DOHH2 (cell line): Measurements from ENCODE around the gene ZSWIM6.

Experiments
- H3F3A ChIP-seq: fragments of 200-600 bp; sonication (generic), shearing (Covaris generic); 2 replicates; pipeline ENCODE4 v1.6.0; 2016; ENCODE audit warnings: antibody characterized with exemption, mild to moderate bottlenecking; ENCODE audit not compliant: control insufficient read depth, insufficient read depth
- H3K27ac ChIP-seq: fragments of 200-600 bp; sonication (generic); 2 replicates; pipeline ENCODE4 v1.5.1; 2014; ENCODE audit warnings: low read depth, mild to moderate bottlenecking, low read length, moderate library complexity
- H3K27me3 ChIP-seq: fragments of 200-600 bp; sonication (generic); 2 replicates; pipeline ENCODE4 v1.6.1; 2014; ENCODE audit warnings: mild to moderate bottlenecking, low read length, mixed read lengths; ENCODE audit not compliant: control insufficient read depth
- H3K36me3 ChIP-seq: fragments of 200-600 bp; sonication (generic); 2 replicates; pipeline ENCODE4 v1.6.1; 2014; ENCODE audit warnings: mild to moderate bottlenecking, low read length, moderate library complexity, mixed read lengths; ENCODE audit not compliant: control insufficient read depth
- H3K4me1 ChIP-seq: fragments of 200-600 bp; sonication (generic); 2 replicates; pipeline ENCODE4 v1.6.1; 2014; ENCODE audit warnings: mild to moderate bottlenecking, low read length, mixed read lengths; ENCODE audit not compliant: control insufficient read depth
- H3K4me2 ChIP-seq: fragments of 200-600 bp; sonication (generic); 2 replicates; pipeline ENCODE4 v1.6.0; 2014; ENCODE audit warnings: mild to moderate bottlenecking, low read length, moderate library complexity
- H3K4me3 ChIP-seq: fragments of 200-600 bp; sonication (generic); 2 replicates; pipeline ENCODE4 v1.5.1; 2014; ENCODE audit warnings: mild to moderate bottlenecking, low read length, mixed read lengths
- H3K79me2 ChIP-seq: fragments of 200-600 bp; sonication (generic); 2 replicates; pipeline ENCODE4 v1.6.1; 2014; ENCODE audit warnings: mild to moderate bottlenecking, low read length, mixed read lengths; ENCODE audit not compliant: control insufficient read depth
- H3K9me2 ChIP-seq: fragments of 200-600 bp; sonication (generic); replicated peaks from 2 replicates; pipeline ENCODE4 v1.6.1; 2014; ENCODE audit warnings: mild to moderate bottlenecking, low read length, mixed read lengths; ENCODE audit not compliant: control insufficient read depth
- H3K9me3 ChIP-seq: fragments of 200-600 bp; sonication (generic); 2 replicates; pipeline ENCODE4 v1.6.1; 2014; ENCODE audit warnings: antibody characterized with exemption, low read length, mixed read lengths; ENCODE audit not compliant: control insufficient read depth, insufficient read depth
- H4K20me1 ChIP-seq: fragments of 200-600 bp; sonication (generic); 2 replicates; pipeline ENCODE4 v1.6.0; 2014; ENCODE audit warnings: low read depth, mild to moderate bottlenecking, antibody characterized with exemption, low read length, moderate library complexity; ENCODE audit not compliant: control insufficient read depth, insufficient read depth
- EZH2phosphoT487 ChIP-seq: fragments of 200-600 bp; sonication (generic); IDR thresholded peaks from 2 replicates; pipeline ENCODE4 v1.6.1; 2017; ENCODE audit warnings: borderline replicate concordance, mild to moderate bottlenecking, antibody characterized with exemption, low read length, moderate library complexity, mixed read lengths
- TF ChIP-seq, protein P1 (sequence below): fragments of 200-600 bp; sonication (generic); IDR thresholded peaks from one replicate; pipeline ENCODE4 v1.5.1; 2014; ENCODE audit warnings: antibody characterized with exemption, mild to moderate bottlenecking, low read depth, low read length; ENCODE audit not compliant: poor library complexity, severe bottlenecking

Gene ZSWIM6

DNA sequence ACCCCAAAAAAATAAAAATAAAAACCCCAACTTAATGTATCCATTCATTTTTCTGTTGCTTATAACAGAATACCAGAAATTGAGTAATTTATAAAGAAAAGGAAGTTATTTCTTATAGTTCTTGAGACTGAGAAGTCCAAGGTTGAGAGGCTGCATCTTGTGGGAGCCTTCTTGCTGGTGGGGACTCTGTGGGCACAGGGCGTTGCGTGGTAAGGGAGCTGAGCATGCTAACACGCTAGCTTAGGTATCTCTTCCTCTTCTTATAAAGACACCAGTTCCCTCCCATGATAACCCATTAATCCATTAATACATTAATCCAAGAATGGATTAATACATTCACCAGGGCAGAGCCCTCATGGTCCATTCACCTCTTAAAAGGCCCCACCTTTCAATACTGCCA, 150.9 kb downstream of the ZSWIM6 start:
- Histone ChIP-seq H3K4me3 (no peak overlapping the region), H3K27me3 (no peaks in the 10 kb centered on the region), H3K9me3 (no peaks in the 10 kb centered on the region), H3K27ac (no peak overlapping the region), H3K9me2 (no peaks in the 10 kb centered on the region), H3K79me2 (no peaks in the 10 kb centered on the region), H3K4me1 (no peaks in the 10 kb centered on the region), H3F3A (no peaks in the 10 kb centered on the region), H4K20me1 (no peaks in the 10 kb centered on the region), H3K36me3 (no peaks in the 10 kb centered on the region), H3K4me2 (no peak overlapping the region)
- TF ChIP-seq EZH2phosphoT487 = no peak
- TF ChIP-seq, protein P1, sequence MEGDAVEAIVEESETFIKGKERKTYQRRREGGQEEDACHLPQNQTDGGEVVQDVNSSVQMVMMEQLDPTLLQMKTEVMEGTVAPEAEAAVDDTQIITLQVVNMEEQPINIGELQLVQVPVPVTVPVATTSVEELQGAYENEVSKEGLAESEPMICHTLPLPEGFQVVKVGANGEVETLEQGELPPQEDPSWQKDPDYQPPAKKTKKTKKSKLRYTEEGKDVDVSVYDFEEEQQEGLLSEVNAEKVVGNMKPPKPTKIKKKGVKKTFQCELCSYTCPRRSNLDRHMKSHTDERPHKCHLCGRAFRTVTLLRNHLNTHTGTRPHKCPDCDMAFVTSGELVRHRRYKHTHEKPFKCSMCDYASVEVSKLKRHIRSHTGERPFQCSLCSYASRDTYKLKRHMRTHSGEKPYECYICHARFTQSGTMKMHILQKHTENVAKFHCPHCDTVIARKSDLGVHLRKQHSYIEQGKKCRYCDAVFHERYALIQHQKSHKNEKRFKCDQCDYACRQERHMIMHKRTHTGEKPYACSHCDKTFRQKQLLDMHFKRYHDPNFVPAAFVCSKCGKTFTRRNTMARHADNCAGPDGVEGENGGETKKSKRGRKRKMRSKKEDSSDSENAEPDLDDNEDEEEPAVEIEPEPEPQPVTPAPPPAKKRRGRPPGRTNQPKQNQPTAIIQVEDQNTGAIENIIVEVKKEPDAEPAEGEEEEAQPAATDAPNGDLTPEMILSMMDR = no peak

DNA sequence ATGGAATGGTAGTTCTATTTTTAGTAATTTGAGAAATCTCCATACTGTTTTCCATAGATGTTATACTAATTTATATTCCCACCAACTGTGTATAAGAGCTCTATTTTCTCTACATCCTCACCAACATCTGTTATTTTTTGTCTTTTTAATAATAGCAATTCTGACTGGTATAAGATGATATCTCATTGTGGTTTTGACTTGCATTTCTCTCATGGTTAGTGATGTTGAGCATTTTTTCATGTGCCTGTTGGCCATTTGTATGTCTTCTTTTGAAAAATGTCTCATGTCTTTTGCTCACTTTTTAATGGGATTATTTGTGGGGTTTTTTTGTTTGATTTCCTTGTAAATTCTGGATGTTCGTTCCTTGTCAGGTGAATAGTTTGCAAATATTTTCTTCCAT, 154.4 kb downstream of the ZSWIM6 start:
- Histone ChIP-seq H3K9me2 (no peaks in the 10 kb centered on the region), H3F3A (no peaks in the 10 kb centered on the region), H3K4me1 (no peaks in the 10 kb centered on the region), H3K9me3 (no peaks in the 10 kb centered on the region), H3K79me2 (no peaks in the 10 kb centered on the region), H3K27ac (no peak overlapping the region), H3K4me3 (no peak overlapping the region), H3K27me3 (no peaks in the 10 kb centered on the region), H4K20me1 (no peaks in the 10 kb centered on the region), H3K36me3 (no peaks in the 10 kb centered on the region), H3K4me2 (no peak overlapping the region)
- no peak for TF ChIP-seq EZH2phosphoT487
- TF ChIP-seq, protein P1 = no peak

DNA sequence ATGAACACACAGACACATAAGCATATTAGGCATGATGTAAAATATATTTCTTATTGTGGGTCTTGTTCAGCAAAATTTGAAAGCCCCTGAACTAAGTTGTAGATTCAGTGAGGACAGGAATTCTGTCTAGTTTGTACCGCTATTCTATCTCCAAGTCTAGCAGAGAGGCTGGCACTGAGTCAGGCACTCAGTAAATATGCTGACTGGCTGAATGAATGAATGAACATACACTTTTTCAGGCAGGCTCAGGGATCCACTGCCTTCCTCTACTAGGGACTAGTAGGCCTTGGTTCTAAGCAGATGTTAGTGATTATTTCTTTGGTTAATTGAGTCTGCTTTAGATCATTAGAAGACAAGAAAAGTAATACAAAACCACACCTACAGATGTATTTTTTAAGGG, 157.5 kb downstream of the ZSWIM6 start:
- no peak for TF ChIP-seq EZH2phosphoT487
- TF ChIP-seq, protein P1 = no peak

DNA sequence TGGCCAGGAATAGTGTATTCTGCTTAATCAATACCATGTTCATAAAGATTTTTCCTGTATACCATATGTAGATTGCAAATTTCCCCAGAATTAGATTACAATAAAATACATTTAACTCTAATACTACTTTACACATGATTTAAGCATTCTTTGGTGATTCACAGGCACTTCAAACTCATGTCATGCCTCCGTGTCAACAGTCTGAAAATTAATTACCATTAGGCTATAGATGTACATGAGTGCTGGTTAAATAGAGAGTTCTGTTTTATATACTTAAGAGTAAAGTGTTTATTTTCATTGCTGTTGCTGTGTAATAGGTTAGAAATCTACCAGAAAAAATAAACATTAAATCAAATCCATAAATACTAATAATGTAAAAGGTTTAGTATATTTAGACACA, 159.8 kb downstream of the ZSWIM6 start:
- no peak overlapping the region for H3K4me2 ChIP-seq
- H3F3A ChIP-seq = no peaks in the 10 kb centered on the region
- H3K79me2 ChIP-seq = no peaks in the 10 kb centered on the region
- H4K20me1 ChIP-seq = no peaks in the 10 kb centered on the region
- no peaks in the 10 kb centered on the region for H3K36me3 ChIP-seq
- TF ChIP-seq, protein P1 = no peak
- TF ChIP-seq EZH2phosphoT487 = no peak
- H3K9me3 ChIP-seq = no peaks in the 10 kb centered on the region
- no peaks in the 10 kb centered on the region for H3K9me2 ChIP-seq
- H3K4me1 ChIP-seq = no peaks in the 10 kb centered on the region
- no peaks in the 10 kb centered on the region for H3K27me3 ChIP-seq
- no peak overlapping the region for H3K27ac ChIP-seq
- no peak overlapping the region for H3K4me3 ChIP-seq

More for the DNA sequence above, 157.5 kb downstream of the ZSWIM6 start:
- no peak overlapping the region for H3K27ac ChIP-seq
- H3K4me1 ChIP-seq = no peaks in the 10 kb centered on the region
- no peak overlapping the region for H3K4me3 ChIP-seq
- no peaks in the 10 kb centered on the region for H3K9me3 ChIP-seq
- no peak overlapping the region for H3K4me2 ChIP-seq
- H3K36me3 ChIP-seq = no peaks in the 10 kb centered on the region
- H3K9me2 ChIP-seq = no peaks in the 10 kb centered on the region
- no peaks in the 10 kb centered on the region for H4K20me1 ChIP-seq
- no peaks in the 10 kb centered on the region for H3K27me3 ChIP-seq
- no peaks in the 10 kb centered on the region for H3F3A ChIP-seq
- H3K79me2 ChIP-seq = no peaks in the 10 kb centered on the region
